Kidney epithelial cell (primary cell): ENCODE results near the gene COBL. TPM values are rescaled to one million over a fixed set of nuclear protein-coding genes. Genes with fewer than 3 reads are reported as not detected.

Source experiments
- DNase-seq: peaks from one replicate; pipeline ENCODE4 v3.0.0-alpha.2; 2010; ENCODE audit warnings: low read depth
- H3K27me3 ChIP-seq: 2 replicates; pipeline ENCODE4 v1.6.0; 2011; ENCODE audit warnings: low read length; ENCODE audit not compliant: control insufficient read depth, insufficient read depth
- H3K36me3 ChIP-seq: 2 replicates; pipeline ENCODE4 v1.5.1; 2011; ENCODE audit warnings: low read length; ENCODE audit not compliant: control insufficient read depth, insufficient read depth
- H3K4me3 ChIP-seq: 2 replicates; pipeline ENCODE4 v1.5.1; 2011; ENCODE audit warnings: low read depth, mild to moderate bottlenecking, control low read depth, low read length
- total RNA-seq: library from RNA; depleted of rRNA; stranded (reverse); fragments of >200 nt; gene quantifications from 2 replicates; pipeline ENCODE4 v1.2.3, GENCODE V29; 2015
- TF ChIP-seq, protein P1 (sequence below): IDR thresholded peaks from 2 replicates; pipeline ENCODE4 v1.5.1; 2011; ENCODE audit warnings: mild to moderate bottlenecking, moderate library complexity, low read length, control low read depth, inconsistent platforms; ENCODE audit not compliant: insufficient read depth, poor library complexity, severe bottlenecking

The COBL gene
- total RNA-seq, 1 donor from 2014 or later, result 7.1 TPM

GRCh38 chr7:51324206-51324898 is 7.7 kb upstream of the COBL start:
- DNase-seq, result no peak

GRCh38 chr7:51321961-51322515 is 5.4 kb upstream of the COBL start:
- no peak for DNase-seq
- TF ChIP-seq, protein P1, sequence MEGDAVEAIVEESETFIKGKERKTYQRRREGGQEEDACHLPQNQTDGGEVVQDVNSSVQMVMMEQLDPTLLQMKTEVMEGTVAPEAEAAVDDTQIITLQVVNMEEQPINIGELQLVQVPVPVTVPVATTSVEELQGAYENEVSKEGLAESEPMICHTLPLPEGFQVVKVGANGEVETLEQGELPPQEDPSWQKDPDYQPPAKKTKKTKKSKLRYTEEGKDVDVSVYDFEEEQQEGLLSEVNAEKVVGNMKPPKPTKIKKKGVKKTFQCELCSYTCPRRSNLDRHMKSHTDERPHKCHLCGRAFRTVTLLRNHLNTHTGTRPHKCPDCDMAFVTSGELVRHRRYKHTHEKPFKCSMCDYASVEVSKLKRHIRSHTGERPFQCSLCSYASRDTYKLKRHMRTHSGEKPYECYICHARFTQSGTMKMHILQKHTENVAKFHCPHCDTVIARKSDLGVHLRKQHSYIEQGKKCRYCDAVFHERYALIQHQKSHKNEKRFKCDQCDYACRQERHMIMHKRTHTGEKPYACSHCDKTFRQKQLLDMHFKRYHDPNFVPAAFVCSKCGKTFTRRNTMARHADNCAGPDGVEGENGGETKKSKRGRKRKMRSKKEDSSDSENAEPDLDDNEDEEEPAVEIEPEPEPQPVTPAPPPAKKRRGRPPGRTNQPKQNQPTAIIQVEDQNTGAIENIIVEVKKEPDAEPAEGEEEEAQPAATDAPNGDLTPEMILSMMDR, result no peak

More at GRCh38 chr7:51324206-51324898, 7.7 kb upstream of the COBL start:
- H3K4me3 ChIP-seq, result no peak overlapping the region
- no peaks in the 10 kb centered on the region for H3K36me3 ChIP-seq
- TF ChIP-seq, protein P1, result no peak
- H3K27me3 ChIP-seq, result no peaks in the 10 kb centered on the region

DNA sequence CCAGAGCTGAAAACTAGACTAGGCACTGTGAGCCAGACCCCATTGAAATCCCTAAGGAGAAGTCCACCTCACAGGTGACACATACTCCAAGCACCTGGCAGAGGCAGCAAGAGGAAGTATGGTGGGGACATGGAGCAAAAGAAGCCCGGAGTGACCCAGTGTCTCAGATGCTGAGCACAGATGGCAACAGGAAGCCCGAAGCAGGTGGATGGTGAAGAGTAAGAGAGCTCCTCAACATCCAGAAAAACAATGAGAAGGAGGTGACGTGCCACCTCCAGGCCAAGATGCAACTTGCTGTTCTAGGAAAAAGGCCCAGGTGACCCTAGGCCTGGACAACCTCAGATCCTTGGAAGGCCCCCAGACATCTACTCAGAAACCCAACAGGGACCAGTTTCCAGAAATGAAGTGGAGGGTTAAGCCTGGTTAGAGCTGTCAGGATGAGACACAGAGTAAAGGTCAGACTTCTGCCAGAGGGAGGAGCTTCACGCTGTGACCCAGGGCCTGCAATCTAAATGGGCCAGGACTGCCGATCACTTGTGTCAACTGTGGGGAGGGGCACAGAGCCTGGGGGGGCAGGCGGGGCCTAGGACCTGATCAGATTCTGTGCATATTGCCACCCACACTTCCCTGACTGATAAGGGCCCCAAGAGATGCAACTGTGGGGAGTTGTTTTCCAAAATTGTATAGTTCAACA is 2.4 kb upstream of the COBL start:
- H3K36me3 ChIP-seq, result no peaks in the 10 kb centered on the region
- TF ChIP-seq, protein P1, result no peak
- peaks cover 2% of the 10 kb centered on the region for H3K27me3 ChIP-seq
- no peak overlapping the region for H3K4me3 ChIP-seq
- DNase-seq, result no peak

More at GRCh38 chr7:51321961-51322515, 5.4 kb upstream of the COBL start:
- Histone ChIP-seq H3K36me3 (no peaks in the 10 kb centered on the region), H3K4me3 (no peak overlapping the region), H3K27me3 (no peaks in the 10 kb centered on the region)

DNA sequence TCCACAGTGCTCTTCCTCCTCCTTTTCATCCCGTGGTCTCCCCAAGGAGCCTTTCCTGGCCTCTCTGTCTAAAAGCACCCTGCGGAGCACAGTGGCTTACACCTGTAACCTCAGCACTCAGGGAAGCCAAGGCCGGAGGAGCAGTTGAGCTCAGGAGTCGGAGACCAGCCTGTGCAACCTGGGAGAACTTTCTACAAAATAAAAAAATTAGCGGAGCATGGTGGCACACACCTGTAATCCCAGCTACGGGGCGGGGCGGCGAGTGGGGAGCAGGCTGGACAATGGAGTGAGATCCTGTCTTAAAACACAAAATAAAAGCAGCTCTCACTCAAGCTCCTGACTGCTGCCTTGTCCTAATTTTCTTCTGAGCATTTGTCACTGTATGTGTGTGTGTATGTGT is 1.4 kb upstream of the COBL start:
- Histone ChIP-seq H3K4me3 (no peak overlapping the region), H3K36me3 (no peaks in the 10 kb centered on the region), H3K27me3 (peaks cover 2% of the 10 kb centered on the region)
- DNase-seq, result no peak
- TF ChIP-seq, protein P1, result no peak

DNA sequence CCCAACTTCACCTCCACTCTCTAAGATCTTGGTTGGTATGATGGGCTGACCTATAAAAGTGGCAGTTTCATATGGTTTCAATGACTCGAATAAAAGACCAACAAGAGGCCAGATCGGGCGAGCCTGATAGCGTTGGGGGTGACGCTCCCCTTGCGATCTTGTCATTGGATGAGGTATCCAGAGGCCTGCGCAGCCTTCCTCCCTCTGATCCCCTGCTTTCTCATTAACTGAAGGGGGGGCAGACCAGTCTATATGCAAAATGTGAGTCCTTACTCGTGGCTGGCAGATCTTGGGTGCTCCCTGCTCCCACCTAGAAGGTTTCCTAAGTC is 937 bp upstream of the COBL start:
- TF ChIP-seq, protein P1, result no peak
- no peak overlapping the region for H3K4me3 ChIP-seq

More for the DNA sequence above, 937 bp upstream of the COBL start:
- Histone ChIP-seq H3K36me3 (no peaks in the 10 kb centered on the region), H3K27me3 (peaks cover 2% of the 10 kb centered on the region)
- DNase-seq, result no peak
